K562 (cell line): Measurements from ENCODE around the gene GAK. TPM values are rescaled to one million over a fixed set of nuclear protein-coding genes. Genes with fewer than 3 reads are reported as not detected.

Experiments used
- ATAC-seq: fragments of 200-7000 bp; cut with Tn5 transposase; 3 replicates; pipeline ENCODE4 v1.9.1; 2020; ENCODE audit warnings: moderate library complexity
- BruUV-seq: library from RNA; stranded (reverse); fragments of 400-500 nt; replicated peaks from 2 replicates; lab custom pipeline; 2021; lab: Mats Ljungman, UMichigan
- CTCF ChIA-PET: fragments of 300-600 bp; formaldehyde crosslinking; extraction: SDS; loops from one replicate; lab custom pipeline; 2021; ENCODE audit warnings: low intra/inter-chr PET ratio; lab: Yijun Ruan, JAX
- POLR2A ChIA-PET: fragments of 300-600, 350-650 bp; sonication (Branson Sonifier 250); formaldehyde crosslinking; extraction: SDS; loops from one replicate; lab custom pipeline; 2021; ENCODE audit warnings: antibody characterized with exemption, inconsistent platforms; lab: Yijun Ruan, JAX
- DNase-seq, 4 experiments: peaks; one replicate each; pipeline versions ENCODE4 v3.0.0 to v3.0.0-alpha.2; 2011 to 2018; ENCODE audit warnings: low spot score in 3 of 4, mixed read lengths in 3 of 4; ENCODE audit errors: extremely low read depth in 1 of 4
- FAIRE-seq: peaks from 2 replicates; lab custom pipeline; 2011; peaks lifted over from hg19 to GRCh38; lab: Jason Lieb, UNC
- H2AFZ ChIP-seq: 2 replicates; pipeline ENCODE4 v1.6.0; 2011; ENCODE audit warnings: low read depth, low read length, control low read depth, inconsistent platforms
- H3K27ac ChIP-seq: fragments of 200-600 bp; 3 replicates; pipeline ENCODE4 v1.8.0; 2011; ENCODE audit warnings: low read depth, mild to moderate bottlenecking, control low read depth, inconsistent platforms, low read length, moderate library complexity, mixed read lengths; ENCODE audit errors: extremely low read depth
- H3K27me3 ChIP-seq, 2 experiments: fragments of 300-600 bp in 1 of 2; 2 replicates in 1 of 2; 3 replicates in 1 of 2; pipeline versions ENCODE4 v1.6.0 to v1.8.0; 2011; ENCODE audit warnings: inconsistent platforms in 2 of 2, low read length in 2 of 2, mild to moderate bottlenecking in 1 of 2, mixed read lengths in 1 of 2, moderate library complexity in 1 of 2; ENCODE audit not compliant: control insufficient read depth in 2 of 2, insufficient read depth in 2 of 2
- H3K36me3 ChIP-seq: fragments of 300-600 bp; 3 replicates; pipeline ENCODE4 v1.8.0; 2011; ENCODE audit warnings: mild to moderate bottlenecking, low read length, inconsistent platforms; ENCODE audit not compliant: control insufficient read depth, insufficient read depth
- H3K4me1 ChIP-seq, 2 experiments: fragments of 200-600 bp in 1 of 2; replicated peaks in 1 of 2; 2 replicates in 1 of 2; 3 replicates in 1 of 2; pipeline versions ENCODE4 v1.5.1 to v1.8.0; 2011; ENCODE audit warnings: inconsistent platforms in 2 of 2, low read length in 2 of 2, mild to moderate bottlenecking in 1 of 2, mixed read lengths in 1 of 2, moderate library complexity in 1 of 2; ENCODE audit not compliant: control insufficient read depth in 2 of 2, insufficient read depth in 2 of 2
- H3K4me2 ChIP-seq: 2 replicates; pipeline ENCODE4 v1.6.1; 2011; ENCODE audit warnings: low read length, control low read depth, inconsistent platforms, mixed read lengths; ENCODE audit not compliant: insufficient read depth
- H3K4me3 ChIP-seq: fragments of 200-600 bp; sonication (generic), shearing (Covaris generic); 2 replicates; pipeline ENCODE4 v1.5.1; 2016; ENCODE audit warnings: control low read depth, inconsistent platforms
- H3K79me2 ChIP-seq: fragments of 200-600 bp; 3 replicates; pipeline ENCODE4 v1.8.0; 2011; ENCODE audit warnings: low read length, inconsistent platforms; ENCODE audit not compliant: control insufficient read depth, insufficient read depth
- H3K9ac ChIP-seq, 2 experiments: 2 replicates each; pipeline versions ENCODE4 v1.6.0 to v1.6.1; 2011; ENCODE audit warnings: low read depth in 2 of 2, low read length in 2 of 2, control low read depth in 1 of 2, inconsistent platforms in 1 of 2, mild to moderate bottlenecking in 1 of 2, mixed read lengths in 1 of 2; ENCODE audit not compliant: insufficient read depth in 1 of 2
- H3K9me1 ChIP-seq: one replicate; pipeline ENCODE4 v1.6.0; 2011; ENCODE audit warnings: inconsistent platforms, mild to moderate bottlenecking, low read length, moderate library complexity; ENCODE audit not compliant: control insufficient read depth, insufficient read depth
- H3K9me3 ChIP-seq: replicated peaks from 2 replicates; pipeline ENCODE4 v1.5.1; 2011; ENCODE audit warnings: low read depth, low read length, inconsistent platforms; ENCODE audit not compliant: control insufficient read depth, insufficient read depth
- H4K20me1 ChIP-seq: replicated peaks from 2 replicates; pipeline ENCODE4 v1.6.1; 2011; ENCODE audit warnings: low read length, inconsistent platforms, mixed read lengths; ENCODE audit not compliant: control insufficient read depth, insufficient read depth
- CSDE1 ChIP-seq, 2 experiments: fragments of 450-650 bp; IDR thresholded peaks; 2 replicates each; pipeline ENCODE4 v1.6.1; 2016; ENCODE audit warnings: mild to moderate bottlenecking in 1 of 2
- HMG20A ChIP-seq: fragments of 450-650 bp; formaldehyde crosslinking; conservative IDR thresholded peaks from 2 replicates; pipeline ENCODE4 v1.4.0; 2020; ENCODE audit warnings: mild to moderate bottlenecking, mixed read lengths
- IRF2 ChIP-seq: sonication (generic); formaldehyde crosslinking; IDR thresholded peaks from 2 replicates; pipeline ENCODE4 v1.8.1; 2022; ENCODE audit warnings: mild to moderate bottlenecking, missing genetic modification reagents
- RBBP5 ChIP-seq: fragments of 200-600 bp; sonication (generic); IDR thresholded peaks from 2 replicates; pipeline ENCODE4 v1.6.1; 2012; ENCODE audit warnings: borderline replicate concordance, mild to moderate bottlenecking, low read length, control low read depth, inconsistent platforms; ENCODE audit not compliant: insufficient read depth, poor library complexity, severe bottlenecking
- WGBS: fragments of 100-300 bp; shearing (Covaris generic); methylation state at CpG from one replicate; pipeline ENCODE4 v1.1.6; 2016; ENCODE audit warnings: low coverage, mixed read lengths; ENCODE audit not compliant: insufficient coverage; ENCODE audit errors: missing lambda C conversion rate; 5-methylcytosine and 5-hydroxymethylcytosine counted together
- in situ Hi-C: fragments of 300-500 bp; cut with MboI; formaldehyde crosslinking; loops from 4 replicates; pipeline ENCODE4 v1.15.0; 2018; ENCODE audit warnings: inconsistent platforms, mixed read lengths
- intact Hi-C: fragments of 100-400 bp; cut with micrococcal nuclease; formaldehyde crosslinking; loops from 2 replicates; pipeline ENCODE4 v1.14.2; 2022
- polyA plus RNA-seq, 8 experiments: library from polyadenylated mRNA; depleted of rRNA in 4 of 8; stranded (reverse) in 5 of 8; unstranded in 3 of 8; fragments of >200 nt; fragmentation: Nextera tagmentation in 2 of 8; fragmentation: Illumina TruSeq in 1 of 8; extraction: Ambion mirVana in 2 of 8; extraction: Trizol in 1 of 8; gene quantifications; 2 replicates each; pipeline versions ENCODE4 v1.2.1 to v1.2.3, GENCODE V29; 2011 to 2014; ENCODE audit warnings: inconsistent platforms in 1 of 8, missing spikeins in 1 of 8
- total RNA-seq, 7 experiments: library from RNA; depleted of rRNA in 6 of 7; stranded (reverse); fragments of >200 nt in 6 of 7; fragmentation: Illumina TruSeq in 2 of 7; extraction: Trizol in 2 of 7; gene quantifications; 2 replicates each; pipeline versions ENCODE4 v1.2.1 to v1.2.3, GENCODE V29; 2011 to 2021; ENCODE audit warnings: low replicate concordance in 1 of 7
- TF ChIP-seq, protein P1 (sequence below): fragments of 450-650 bp; formaldehyde crosslinking; conservative IDR thresholded peaks from 2 replicates; pipeline ENCODE4 v1.4.0; 2022; ENCODE audit warnings: mild to moderate bottlenecking, missing genetic modification characterization
- TF ChIP-seq, protein P2 (sequence below): fragments of 450-650 bp; IDR thresholded peaks from 2 replicates; pipeline ENCODE4 v1.6.1; 2016; ENCODE audit warnings: borderline replicate concordance

The GAK gene
- total and polyA plus RNA-seq, 9 of the 15 experiments (the other 6 are each of a cell fraction or from before 2014, with no cell fraction given), result 1.3 to 102 (median 16.2) TPM

DNA sequence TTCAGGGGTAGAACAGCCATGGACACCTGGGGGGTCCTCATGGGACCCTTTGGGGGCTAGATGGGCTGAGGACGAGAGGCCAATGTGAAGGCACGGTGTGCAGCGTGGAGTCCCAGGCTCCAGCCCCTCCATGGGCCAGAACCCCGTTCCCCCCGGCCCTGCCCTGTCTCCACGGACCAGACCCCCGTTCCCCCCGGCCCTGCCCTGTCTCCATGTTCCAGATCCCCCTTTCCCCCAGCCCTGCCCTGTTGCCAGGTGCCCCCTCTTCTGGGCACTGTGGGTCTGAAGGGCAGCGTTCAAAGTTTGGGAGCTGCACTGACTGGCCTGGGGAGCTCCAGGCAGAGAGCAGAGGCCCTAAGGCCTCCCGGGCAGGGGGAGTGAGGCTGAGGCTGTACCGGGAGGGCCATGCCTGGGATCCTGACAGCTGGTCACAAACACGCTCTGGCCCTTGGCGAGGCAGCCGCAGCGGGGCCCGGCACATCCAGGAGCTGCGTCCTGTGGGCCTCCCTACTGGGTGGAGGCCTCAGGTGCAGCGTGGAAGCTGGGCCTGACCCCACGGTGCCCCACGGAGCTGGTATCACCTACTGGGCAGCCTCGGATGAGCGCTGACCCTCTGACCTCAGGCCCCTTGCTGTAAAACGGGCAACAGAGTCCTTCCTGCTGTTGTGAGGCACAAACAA is 32.4 kb upstream of the GAK start:
- Histone ChIP-seq H3K36me3 (peaks cover 23% of the 10 kb centered on the region; the same call in 1 of the 3 replicates), H3K79me2 (no peaks in the 10 kb centered on the region), H3K9me3 (no peaks in the 10 kb centered on the region), H3K9ac (peak overlapping the region in 1 of 2 experiments; percentile 50; a peak in 1 of 4 replicates), H3K4me1 (peaks cover 0 to 45% of the 10 kb centered on the region in 2 experiments; a peak in 2 of 5 replicates), H3K9me1 (no peaks in the 10 kb centered on the region), H3K27me3 (no peaks in the 10 kb centered on the region), H3K4me2 (no peak overlapping the region), H3K4me3 (no peak overlapping the region), H2AFZ (no peak overlapping the region), H4K20me1 (no peaks in the 10 kb centered on the region), H3K27ac (no peak overlapping the region)
- intact Hi-C loops, result no loop called here
- no TSS peak for BruUV-seq
- CTCF ChIA-PET, result no interaction called here
- in situ Hi-C loops, result no loop called here
- POLR2A ChIA-PET, result no interaction called here
- TF ChIP-seq RBBP5, result no peak
- TF ChIP-seq, protein P1, sequence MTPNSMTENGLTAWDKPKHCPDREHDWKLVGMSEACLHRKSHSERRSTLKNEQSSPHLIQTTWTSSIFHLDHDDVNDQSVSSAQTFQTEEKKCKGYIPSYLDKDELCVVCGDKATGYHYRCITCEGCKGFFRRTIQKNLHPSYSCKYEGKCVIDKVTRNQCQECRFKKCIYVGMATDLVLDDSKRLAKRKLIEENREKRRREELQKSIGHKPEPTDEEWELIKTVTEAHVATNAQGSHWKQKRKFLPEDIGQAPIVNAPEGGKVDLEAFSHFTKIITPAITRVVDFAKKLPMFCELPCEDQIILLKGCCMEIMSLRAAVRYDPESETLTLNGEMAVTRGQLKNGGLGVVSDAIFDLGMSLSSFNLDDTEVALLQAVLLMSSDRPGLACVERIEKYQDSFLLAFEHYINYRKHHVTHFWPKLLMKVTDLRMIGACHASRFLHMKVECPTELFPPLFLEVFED (CRISPR knock-in tag), result no peak
- no peak for TF ChIP-seq HMG20A (CRISPR knock-in tag)
- TF ChIP-seq IRF2, result no peak
- TF ChIP-seq, protein P2, sequence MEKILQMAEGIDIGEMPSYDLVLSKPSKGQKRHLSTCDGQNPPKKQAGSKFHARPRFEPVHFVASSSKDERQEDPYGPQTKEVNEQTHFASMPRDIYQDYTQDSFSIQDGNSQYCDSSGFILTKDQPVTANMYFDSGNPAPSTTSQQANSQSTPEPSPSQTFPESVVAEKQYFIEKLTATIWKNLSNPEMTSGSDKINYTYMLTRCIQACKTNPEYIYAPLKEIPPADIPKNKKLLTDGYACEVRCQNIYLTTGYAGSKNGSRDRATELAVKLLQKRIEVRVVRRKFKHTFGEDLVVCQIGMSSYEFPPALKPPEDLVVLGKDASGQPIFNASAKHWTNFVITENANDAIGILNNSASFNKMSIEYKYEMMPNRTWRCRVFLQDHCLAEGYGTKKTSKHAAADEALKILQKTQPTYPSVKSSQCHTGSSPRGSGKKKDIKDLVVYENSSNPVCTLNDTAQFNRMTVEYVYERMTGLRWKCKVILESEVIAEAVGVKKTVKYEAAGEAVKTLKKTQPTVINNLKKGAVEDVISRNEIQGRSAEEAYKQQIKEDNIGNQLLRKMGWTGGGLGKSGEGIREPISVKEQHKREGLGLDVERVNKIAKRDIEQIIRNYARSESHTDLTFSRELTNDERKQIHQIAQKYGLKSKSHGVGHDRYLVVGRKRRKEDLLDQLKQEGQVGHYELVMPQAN, result no peak
- no peak for TF ChIP-seq CSDE1 (IDR thresholded peaks at IDR 0.05)
- ATAC-seq, result no peak
- DNase-seq, result no peak
- 87% methylated on average over 13 of the region's 23 CpGs for WGBS
- FAIRE-seq, result no peak
